Activated CD4-positive, CD25-positive, alpha-beta regulatory T cell treated with anti-CD3 and anti-CD28 coated beads, Interleukin-2, amount 50 U/mL, for 16 hours (primary cell): ENCODE results near the gene GBP1.

Experiments used
- DNase-seq: peaks from one replicate; pipeline ENCODE4 v3.0.0-alpha.2; 2020; ENCODE audit warnings: low read depth, low spot score

Gene GBP1

GRCh38 chr1:89008511-89008910 lies 56.5 kb downstream of the GBP1 start:
- DNase-seq, result no peak

- no peak for DNase-seq
Observed at GRCh38 chr1:89005286-89006151, 59.5 kb downstream of the GBP1 start.
